Measurements from ENCODE around the gene DIS3L. TPM values are rescaled to one million over a fixed set of nuclear protein-coding genes. Genes with fewer than 3 reads are reported as not detected.
A peak's percentile ranks its signal among the peaks of the same experiment; 100 is the strongest.
"Not testable (repeated sequence)": the region's sequence is repeated elsewhere in the genome, so short reads cannot be mapped to it uniquely, and the experiment has no call there.

The DIS3L gene
- total and polyA plus RNA-seq, 2 donors (not counting 3 experiments of a cell fraction or from before 2014, with no cell fraction given) = 7.8 to 27.9 TPM

GRCh38 chr15:66359740-66360139 is 66.4 kb downstream of the DIS3L start:
- Histone ChIP-seq H3K4me3 (replicated peaks in 1 of 3; ENCODE audit: insufficient read depth in 1 of 3, low read depth in 1 of 3, low read length in 3 of 3) (no peak overlapping the region), H3K27ac (ENCODE audit: insufficient read depth, low read depth, low read length) (no peak overlapping the region), H2AFZ (ENCODE audit: low read depth, low read length) (no peak overlapping the region), H3K9me3 (replicated peaks; ENCODE audit: control insufficient read depth, insufficient read depth, low read length) (no peaks in the 10 kb centered on the region), H3K27me3 (ENCODE audit: control insufficient read depth in 2 of 2, insufficient read depth in 2 of 2, low read length in 2 of 2) (no peaks in the 10 kb centered on the region), H3K4me1 (ENCODE audit: control insufficient read depth, extremely low read depth, insufficient read depth, low read length) (peaks cover 6% of the 10 kb centered on the region), H3K36me3 (ENCODE audit: control insufficient read depth in 2 of 2, extremely low read depth in 1 of 2, insufficient read depth in 2 of 2, low read length in 2 of 2) (no peaks in the 10 kb centered on the region), H4K20me1 (replicated peaks; ENCODE audit: control insufficient read depth, extremely low read depth, insufficient read depth, low read length) (no peaks in the 10 kb centered on the region), H3K79me2 (ENCODE audit: control insufficient read depth, insufficient read depth, low read length) (peaks cover 9% of the 10 kb centered on the region), H3K9me1 (replicated peaks; ENCODE audit: control insufficient read depth, extremely low read depth, insufficient read depth, low read length) (no peaks in the 10 kb centered on the region), H3K9ac (replicated peaks; ENCODE audit: extremely low read depth, insufficient read depth, low read length) (no peak overlapping the region), H3K4me2 (ENCODE audit: insufficient read depth, low read length) (no peak overlapping the region)
- intact Hi-C loops (cut with micrococcal nuclease) = no loop called here
- FAIRE-seq (peak; percentile 18), DNase-seq (ENCODE audit: low read depth, low spot score) (no peak)
- ChIA-PET POLR2A (no interaction called here), CTCF (no interaction called here)
- BruUV-seq (replicated peaks) = no TSS peak
- dilution Hi-C loops (cut with MboI; ENCODE audit: extremely low pct_ligation_motif_present, low sequenced_read_pairs) = no loop called here
- TF ChIP-seq POLR2A (IDR thresholded peaks at IDR 0.05; ENCODE audit: low read depth, low read length) (no peak), MYC (IDR thresholded peaks at IDR 0.05; ENCODE audit: low read depth, low read length) (no peak), POLR2AphosphoS5 (IDR thresholded peaks at IDR 0.05; ENCODE audit: insufficient read depth, low read depth, low read length) (no peak), MAX (IDR thresholded peaks at IDR 0.05; ENCODE audit: insufficient read depth, insufficient read length) (no peak), FOS (IDR thresholded peaks at IDR 0.05; ENCODE audit: borderline replicate concordance, insufficient read depth, low read length) (no peak), GATA2 (IDR thresholded peaks at IDR 0.05; ENCODE audit: insufficient read depth, insufficient read length, low read depth, low read length) (no peak), CTCF (IDR thresholded peaks at IDR 0.05; ENCODE audit: extremely low read depth in 1 of 2, insufficient read depth in 1 of 2, low read depth in 1 of 2, low read length in 2 of 2) (no peak), JUN (IDR thresholded peaks at IDR 0.05; ENCODE audit: borderline replicate concordance, insufficient read depth, insufficient read length, low read depth) (no peak), EZH2 (IDR thresholded peaks at IDR 0.05; ENCODE audit: borderline replicate concordance, low read depth, low read length, severe bottlenecking) (no peak)

- FAIRE-seq; POLR2A ChIA-PET; H3K27ac ChIP-seq (ENCODE audit: insufficient read depth, low read depth, low read length); H2AFZ ChIP-seq (ENCODE audit: low read depth, low read length); intact Hi-C loops (cut with micrococcal nuclease); H3K79me2 ChIP-seq (ENCODE audit: control insufficient read depth, insufficient read depth, low read length); H3K27me3 ChIP-seq (ENCODE audit: control insufficient read depth in 2 of 2, insufficient read depth in 2 of 2, low read length in 2 of 2); dilution Hi-C loops (cut with MboI; ENCODE audit: extremely low pct_ligation_motif_present, low sequenced_read_pairs); H3K4me3 ChIP-seq (replicated peaks in 1 of 3; ENCODE audit: insufficient read depth in 1 of 3, low read depth in 1 of 3, low read length in 3 of 3); BruUV-seq (replicated peaks); H3K4me2 ChIP-seq (ENCODE audit: insufficient read depth, low read length); H4K20me1 ChIP-seq (replicated peaks; ENCODE audit: control insufficient read depth, extremely low read depth, insufficient read depth, low read length); H3K9ac ChIP-seq (replicated peaks; ENCODE audit: extremely low read depth, insufficient read depth, low read length); H3K36me3 ChIP-seq (ENCODE audit: control insufficient read depth in 2 of 2, extremely low read depth in 1 of 2, insufficient read depth in 2 of 2, low read length in 2 of 2); H3K9me3 ChIP-seq (replicated peaks; ENCODE audit: control insufficient read depth, insufficient read depth, low read length); H3K4me1 ChIP-seq (ENCODE audit: control insufficient read depth, extremely low read depth, insufficient read depth, low read length); DNase-seq (ENCODE audit: low read depth, low spot score); H3K9me1 ChIP-seq (replicated peaks; ENCODE audit: control insufficient read depth, extremely low read depth, insufficient read depth, low read length): not testable (repeated sequence)
- CTCF ChIA-PET = interaction anchor here (1.1 kb wide), 1 partner anchor 24 kb away, joined by 3 read pairs; the partner anchor contains the start of gene MAP2K1
Observed at GRCh38 chr15:66361745-66362460, 68.5 kb downstream of the DIS3L start.
